ENCODE measurements around the gene EAF2. TPM values are rescaled to one million over a fixed set of nuclear protein-coding genes. Genes with fewer than 3 reads are reported as not detected.

Gene EAF2
- total RNA-seq, 1 experiment from 2014 or later: 4.4 TPM

DNA sequence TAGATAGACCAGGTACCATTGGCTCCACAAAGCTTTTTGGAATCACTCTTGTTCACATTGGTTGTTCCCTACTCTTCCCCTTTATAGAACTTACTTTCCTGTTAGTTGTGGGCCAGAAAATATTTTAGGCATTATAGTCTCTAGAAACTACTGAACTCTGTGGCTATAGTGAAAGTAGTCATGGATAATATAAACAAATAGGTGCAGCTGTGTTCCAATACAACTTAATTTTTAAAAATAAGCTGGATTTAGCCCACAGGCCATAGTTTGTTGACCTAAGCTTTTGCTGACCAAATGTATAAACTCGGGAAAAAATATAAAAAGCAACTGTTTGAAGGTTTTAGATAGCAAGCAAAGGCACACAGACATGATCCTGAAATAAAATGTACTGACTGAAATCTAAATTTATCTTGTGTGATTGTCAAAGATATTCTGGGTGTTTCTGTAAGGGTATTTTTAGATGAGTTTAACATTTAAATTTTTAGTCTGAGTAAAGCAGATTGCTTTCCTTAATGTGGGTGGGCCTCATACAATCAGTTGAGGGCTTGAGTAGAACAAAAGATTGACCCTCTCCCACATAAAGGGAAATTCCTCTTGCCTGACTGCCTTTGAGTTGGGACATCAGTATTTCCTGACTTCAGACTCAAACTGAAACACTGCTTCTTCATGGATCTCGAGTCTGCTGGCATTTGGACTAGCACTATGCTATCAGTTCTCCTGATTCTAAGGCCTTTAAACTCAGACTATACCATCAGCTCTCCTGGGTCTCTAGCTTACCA lies 13.4 kb upstream of the EAF2 start:
- no peak overlapping the region for H3K4me2 ChIP-seq (ENCODE audit: low read length)
- intact Hi-C loops (cut with micrococcal nuclease): no loop called here
- no peaks in the 10 kb centered on the region for H3K4me1 ChIP-seq (ENCODE audit: control insufficient read depth in 1 of 2, insufficient read depth in 2 of 2, low read length in 2 of 2)
- no peak overlapping the region for H3K27ac ChIP-seq (ENCODE audit: low read depth, low read length)
- DNase-seq (ENCODE audit: low read depth, low spot score): no peak
- ChIA-PET POLR2A (no interaction called here), RAD21 (ENCODE audit: low non-redundant PET in 1 of 2, low total read pairs in 2 of 2, uncharacterized antibody in 2 of 2, unreplicated experiment in 2 of 2) (no interaction called here), CTCF (no interaction called here)
- H3K9me3 ChIP-seq (ENCODE audit: control insufficient read depth in 1 of 2, insufficient read depth in 1 of 2, low read depth in 1 of 2, low read length in 2 of 2): peaks cover 0 to 5% of the 10 kb centered on the region in 2 experiments; a peak in 2 of 4 replicates
- H3K27me3 ChIP-seq (ENCODE audit: insufficient read depth, low read length): no peaks in the 10 kb centered on the region
- BruUV-seq (replicated peaks): no TSS peak
- H4K20me1 ChIP-seq (ENCODE audit: insufficient read depth): no peaks in the 10 kb centered on the region
- TF ChIP-seq RAD21 (IDR thresholded peaks at IDR 0.05; ENCODE audit: low read depth) (no peak), SIN3A (IDR thresholded peaks at IDR 0.05; ENCODE audit: low read depth) (no peak), POLR2A (IDR thresholded peaks at IDR 0.05; ENCODE audit: borderline replicate concordance, extremely low read depth, insufficient read depth, insufficient read length) (no peak), EGR1 (IDR thresholded peaks at IDR 0.05; ENCODE audit: low read depth) (no peak)
- no peak overlapping the region for H2AFZ ChIP-seq (ENCODE audit: low read depth, low read length, poor library complexity, severe bottlenecking)
- no peak for ATAC-seq
- H3K36me3 ChIP-seq (ENCODE audit: control insufficient read depth in 1 of 2, insufficient read depth in 2 of 2, low read length in 2 of 2): peaks cover 32 to 59% of the 10 kb centered on the region in 2 experiments
- no peak overlapping the region for H3K4me3 ChIP-seq (replicated peaks in 1 of 2; ENCODE audit: low read depth in 1 of 2, low read length in 2 of 2)
- peaks cover 76% of the 10 kb centered on the region for H3K79me2 ChIP-seq (ENCODE audit: insufficient read depth, low read length)
- H3K9me2 ChIP-seq (ENCODE audit: insufficient read depth): no peaks in the 10 kb centered on the region
- H3K9ac ChIP-seq (ENCODE audit: low read length): no peak overlapping the region

DNA sequence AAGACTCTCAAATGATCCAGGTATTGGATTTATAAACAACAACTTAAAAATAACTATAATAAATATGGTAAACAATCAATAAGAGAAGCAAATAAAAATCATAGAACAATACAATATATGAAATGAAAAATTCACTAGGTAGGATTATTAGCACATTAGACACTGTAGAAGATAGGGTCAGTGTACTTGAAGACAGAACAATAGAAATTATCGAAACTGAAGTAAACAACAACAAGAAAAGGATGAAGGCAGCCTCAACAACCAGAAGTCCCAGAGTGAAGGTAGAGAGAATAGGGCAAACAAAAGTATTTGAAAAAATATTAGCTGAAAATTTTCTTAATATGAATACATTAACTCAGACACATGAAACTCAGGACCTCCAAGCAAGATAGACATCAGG lies 12.0 kb upstream of the EAF2 start:
- ChIA-PET POLR2A (no interaction called here), CTCF (no interaction called here), RAD21 (ENCODE audit: low non-redundant PET in 1 of 2, low total read pairs in 2 of 2, uncharacterized antibody in 2 of 2, unreplicated experiment in 2 of 2) (no interaction called here)
- Histone ChIP-seq H3K79me2 (ENCODE audit: insufficient read depth, low read length) (peaks cover 72% of the 10 kb centered on the region), H3K4me3 (replicated peaks in 1 of 2; ENCODE audit: low read depth in 1 of 2, low read length in 2 of 2) (no peak overlapping the region), H2AFZ (ENCODE audit: low read depth, low read length, poor library complexity, severe bottlenecking) (no peak overlapping the region), H3K9ac (ENCODE audit: low read length) (no peak overlapping the region), H3K4me2 (ENCODE audit: low read length) (no peak overlapping the region), H3K36me3 (ENCODE audit: control insufficient read depth in 1 of 2, insufficient read depth in 2 of 2, low read length in 2 of 2) (peaks cover 42 to 65% of the 10 kb centered on the region in 2 experiments), H3K27me3 (ENCODE audit: insufficient read depth, low read length) (no peaks in the 10 kb centered on the region), H3K9me2 (ENCODE audit: insufficient read depth) (no peaks in the 10 kb centered on the region), H4K20me1 (ENCODE audit: insufficient read depth) (no peaks in the 10 kb centered on the region), H3K27ac (ENCODE audit: low read depth, low read length) (no peak overlapping the region), H3K9me3 (ENCODE audit: control insufficient read depth in 1 of 2, insufficient read depth in 1 of 2, low read depth in 1 of 2, low read length in 2 of 2) (peaks cover 0 to 5% of the 10 kb centered on the region in 2 experiments; a peak in 2 of 4 replicates), H3K4me1 (ENCODE audit: control insufficient read depth in 1 of 2, insufficient read depth in 2 of 2, low read length in 2 of 2) (no peaks in the 10 kb centered on the region)
- DNase-seq (ENCODE audit: low read depth, low spot score): no peak
- no peak for TF ChIP-seq CBX3 (IDR thresholded peaks at IDR 0.05; ENCODE audit: low read depth)
- no peak for TF ChIP-seq ZNF274 (IDR thresholded peaks at IDR 0.05; ENCODE audit: low read depth, low read length)
- TF ChIP-seq, protein P1, sequence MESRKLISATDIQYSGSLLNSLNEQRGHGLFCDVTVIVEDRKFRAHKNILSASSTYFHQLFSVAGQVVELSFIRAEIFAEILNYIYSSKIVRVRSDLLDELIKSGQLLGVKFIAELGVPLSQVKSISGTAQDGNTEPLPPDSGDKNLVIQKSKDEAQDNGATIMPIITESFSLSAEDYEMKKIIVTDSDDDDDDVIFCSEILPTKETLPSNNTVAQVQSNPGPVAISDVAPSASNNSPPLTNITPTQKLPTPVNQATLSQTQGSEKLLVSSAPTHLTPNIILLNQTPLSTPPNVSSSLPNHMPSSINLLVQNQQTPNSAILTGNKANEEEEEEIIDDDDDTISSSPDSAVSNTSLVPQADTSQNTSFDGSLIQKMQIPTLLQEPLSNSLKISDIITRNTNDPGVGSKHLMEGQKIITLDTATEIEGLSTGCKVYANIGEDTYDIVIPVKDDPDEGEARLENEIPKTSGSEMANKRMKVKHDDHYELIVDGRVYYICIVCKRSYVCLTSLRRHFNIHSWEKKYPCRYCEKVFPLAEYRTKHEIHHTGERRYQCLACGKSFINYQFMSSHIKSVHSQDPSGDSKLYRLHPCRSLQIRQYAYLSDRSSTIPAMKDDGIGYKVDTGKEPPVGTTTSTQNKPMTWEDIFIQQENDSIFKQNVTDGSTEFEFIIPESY (IDR thresholded peaks at IDR 0.05; ENCODE audit: extremely low read depth, insufficient replicate concordance, low read length): no peak
- no peak for TF ChIP-seq TCF7L2 (IDR thresholded peaks at IDR 0.05; ENCODE audit: borderline replicate concordance, extremely low read depth, insufficient read depth, insufficient read length)
- TF ChIP-seq POLR2AphosphoS5 (IDR thresholded peaks at IDR 0.05; ENCODE audit: low read depth, low read length): no peak
- TF ChIP-seq, protein P2, sequence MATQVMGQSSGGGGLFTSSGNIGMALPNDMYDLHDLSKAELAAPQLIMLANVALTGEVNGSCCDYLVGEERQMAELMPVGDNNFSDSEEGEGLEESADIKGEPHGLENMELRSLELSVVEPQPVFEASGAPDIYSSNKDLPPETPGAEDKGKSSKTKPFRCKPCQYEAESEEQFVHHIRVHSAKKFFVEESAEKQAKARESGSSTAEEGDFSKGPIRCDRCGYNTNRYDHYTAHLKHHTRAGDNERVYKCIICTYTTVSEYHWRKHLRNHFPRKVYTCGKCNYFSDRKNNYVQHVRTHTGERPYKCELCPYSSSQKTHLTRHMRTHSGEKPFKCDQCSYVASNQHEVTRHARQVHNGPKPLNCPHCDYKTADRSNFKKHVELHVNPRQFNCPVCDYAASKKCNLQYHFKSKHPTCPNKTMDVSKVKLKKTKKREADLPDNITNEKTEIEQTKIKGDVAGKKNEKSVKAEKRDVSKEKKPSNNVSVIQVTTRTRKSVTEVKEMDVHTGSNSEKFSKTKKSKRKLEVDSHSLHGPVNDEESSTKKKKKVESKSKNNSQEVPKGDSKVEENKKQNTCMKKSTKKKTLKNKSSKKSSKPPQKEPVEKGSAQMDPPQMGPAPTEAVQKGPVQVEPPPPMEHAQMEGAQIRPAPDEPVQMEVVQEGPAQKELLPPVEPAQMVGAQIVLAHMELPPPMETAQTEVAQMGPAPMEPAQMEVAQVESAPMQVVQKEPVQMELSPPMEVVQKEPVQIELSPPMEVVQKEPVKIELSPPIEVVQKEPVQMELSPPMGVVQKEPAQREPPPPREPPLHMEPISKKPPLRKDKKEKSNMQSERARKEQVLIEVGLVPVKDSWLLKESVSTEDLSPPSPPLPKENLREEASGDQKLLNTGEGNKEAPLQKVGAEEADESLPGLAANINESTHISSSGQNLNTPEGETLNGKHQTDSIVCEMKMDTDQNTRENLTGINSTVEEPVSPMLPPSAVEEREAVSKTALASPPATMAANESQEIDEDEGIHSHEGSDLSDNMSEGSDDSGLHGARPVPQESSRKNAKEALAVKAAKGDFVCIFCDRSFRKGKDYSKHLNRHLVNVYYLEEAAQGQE (IDR thresholded peaks at IDR 0.05; ENCODE audit: low read depth): no peak
- no peak for TF ChIP-seq ZFX (IDR thresholded peaks at IDR 0.05)
- no peak for TF ChIP-seq SRF (IDR thresholded peaks at IDR 0.05; ENCODE audit: low read depth)
- no peak for TF ChIP-seq FOSL1 (IDR thresholded peaks at IDR 0.05; ENCODE audit: low read depth)
- no peak for TF ChIP-seq JUND (IDR thresholded peaks at IDR 0.05)
- no TSS peak for BruUV-seq (replicated peaks)
- intact Hi-C loops (cut with micrococcal nuclease): no loop called here
- no peak for ATAC-seq
